T47D (cell line): Measurements from ENCODE around the gene FCHO1.
A peak's percentile ranks its signal among the peaks of the same experiment; 100 is the strongest.
"Not testable (repeated sequence)": the region's sequence is repeated elsewhere in the genome, so short reads cannot be mapped to it uniquely, and the experiment has no call there.

ENCODE experiments used
- DNase-seq, 2 experiments: peaks; one replicate each; pipeline versions ENCODE4 v3.0.0 to v3.0.0-alpha.2; 2011 to 2012; ENCODE audit warnings: low read depth in 1 of 2, low spot score in 1 of 2
- JUND ChIP-seq: IDR thresholded peaks from 2 replicates; pipeline ENCODE4 v1.6.1; 2012; ENCODE audit warnings: low read depth
- in situ Hi-C: cut with HindIII; loops from 2 replicates; pipeline ENCODE4 v1.10.0; 2016; ENCODE audit warnings: low sequenced_read_pairs, low pct_unique_long_range_greater_than_20kb

FCHO1 gene

DNA sequence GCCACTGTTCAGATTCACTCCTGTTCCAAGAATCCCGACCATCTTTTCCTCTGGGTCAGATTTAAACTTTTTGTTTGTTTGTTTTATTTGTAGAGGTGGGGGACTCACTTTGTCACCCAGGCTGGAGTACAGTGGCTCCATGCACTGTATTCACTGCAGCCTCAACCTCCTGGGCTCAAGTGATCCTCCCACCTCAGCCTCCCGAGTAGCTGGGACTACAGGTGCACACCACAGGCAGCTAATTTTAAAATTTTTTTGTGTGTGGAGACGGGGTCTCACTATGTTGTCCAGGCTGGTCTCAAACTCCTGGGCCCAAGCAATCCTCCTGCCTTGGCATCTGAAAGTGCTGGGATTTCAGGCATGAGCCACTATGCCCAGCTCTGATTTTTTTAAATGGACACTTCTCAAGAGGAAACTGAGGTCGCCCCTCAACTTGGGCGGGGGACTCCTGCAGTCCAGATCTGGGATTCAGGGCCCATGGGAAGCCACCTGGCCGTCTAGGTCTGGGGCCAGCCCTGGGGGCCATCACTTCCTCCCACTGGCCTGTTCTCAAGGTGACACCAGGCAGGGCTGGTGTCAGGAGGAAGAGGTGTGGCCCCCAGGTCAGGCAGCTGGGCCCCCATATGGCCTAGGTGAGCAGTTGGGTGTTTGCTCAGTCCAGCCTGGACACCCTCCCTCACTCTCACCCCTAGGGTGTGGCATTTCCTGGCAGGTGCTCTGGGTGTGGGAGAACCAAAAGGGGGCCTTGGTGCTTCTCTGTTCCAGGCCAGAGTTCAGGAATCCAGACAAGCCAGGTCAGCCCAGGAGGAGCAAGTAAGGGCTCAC lies 44.9 kb downstream of the FCHO1 start:
- in situ Hi-C loops = no loop called here
- no peak for DNase-seq
- no peak for TF ChIP-seq JUND

- in situ Hi-C loops = no loop called here
- TF ChIP-seq JUND = no peak
- DNase-seq = no peak
Measured at GRCh38 chr19:17796838-17797423, 45.7 kb downstream of the FCHO1 start.

GRCh38 chr19:17797424-17798201 lies 46.3 kb downstream of the FCHO1 start:
- no peak for TF ChIP-seq JUND
- in situ Hi-C loops = no loop called here
- DNase-seq = peak in 1 of 2 experiments; percentile 26

GRCh38 chr19:17798599-17798998 lies 47.3 kb downstream of the FCHO1 start:
- in situ Hi-C loops, DNase-seq: not testable (repeated sequence)

- DNase-seq = no peak
- in situ Hi-C loops = no loop called here
- TF ChIP-seq JUND = no peak
Measured at GRCh38 chr19:17802137-17802858, 51.0 kb downstream of the FCHO1 start.

DNA sequence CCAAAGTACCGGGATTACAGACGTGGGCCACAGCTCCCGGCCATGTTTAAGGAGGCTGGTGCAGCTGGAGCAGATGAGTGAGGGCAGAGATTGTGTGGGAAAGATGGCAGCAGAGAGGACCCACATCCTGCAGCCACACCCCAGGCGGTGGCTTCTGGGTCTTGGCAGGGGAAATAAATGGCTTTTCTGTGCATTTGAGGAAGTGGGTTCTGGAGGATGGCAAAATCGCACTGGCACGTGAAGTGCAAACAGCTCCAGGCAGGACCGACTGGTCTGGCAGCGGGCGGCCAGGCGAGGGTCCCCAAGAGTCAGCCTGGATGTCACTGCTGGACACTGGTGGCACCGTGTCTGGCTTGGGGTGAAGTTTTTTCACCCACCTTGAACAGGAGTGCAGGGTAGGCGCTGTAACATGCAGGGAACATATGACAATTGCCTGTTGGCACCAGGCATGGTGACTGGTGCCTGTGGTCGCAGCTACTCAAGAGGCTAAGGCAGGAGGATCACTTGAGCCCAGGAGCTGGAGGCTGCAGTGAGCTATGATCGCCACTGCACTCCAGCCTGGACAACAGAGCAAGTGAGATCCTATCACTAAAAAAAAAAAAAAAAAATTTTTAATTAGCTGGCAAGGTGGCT lies 52.1 kb downstream of the FCHO1 start:
- no peak for DNase-seq
- no peak for TF ChIP-seq JUND
- in situ Hi-C loops = no loop called here

DNA sequence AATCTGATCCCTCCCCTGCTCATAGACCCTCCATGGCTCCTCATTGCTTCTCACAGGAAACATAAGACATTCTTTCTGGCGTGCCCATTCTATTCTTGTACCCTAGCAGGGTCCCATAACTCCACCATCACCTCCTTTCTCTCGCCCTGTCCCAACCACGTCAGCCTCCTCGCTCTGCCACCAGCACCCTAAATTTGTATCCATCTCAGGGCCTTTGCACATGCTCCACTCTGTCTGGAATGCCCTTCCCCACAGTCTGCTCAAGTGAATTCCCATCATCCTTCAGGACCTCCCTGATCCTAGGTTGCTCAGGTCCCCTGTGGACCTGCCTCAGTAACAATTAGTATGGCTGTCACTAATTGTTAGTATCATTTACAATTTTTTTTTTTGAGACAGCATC lies 54.1 kb downstream of the FCHO1 start:
- DNase-seq = no peak
- TF ChIP-seq JUND = no peak
- in situ Hi-C loops = no loop called here

DNA sequence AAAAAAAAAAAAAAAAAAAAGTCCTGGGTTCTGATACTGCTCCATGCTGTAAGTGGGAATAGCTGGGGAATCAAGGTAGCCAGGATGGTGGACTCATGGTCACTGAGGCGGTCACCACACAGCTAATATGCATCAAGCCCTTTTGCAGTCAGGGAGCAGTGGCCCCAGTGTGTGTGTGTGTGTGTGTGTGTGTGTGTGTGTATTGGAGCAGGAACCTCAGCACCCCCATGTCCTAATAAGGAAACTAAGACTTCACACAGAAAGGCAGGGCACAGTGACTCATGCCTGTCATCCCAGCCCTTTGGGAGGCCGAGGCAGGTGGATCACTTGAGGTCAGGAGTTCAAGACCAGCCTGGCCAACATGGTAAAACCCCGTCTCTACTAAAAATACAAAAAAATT lies 55.7 kb downstream of the FCHO1 start:
- in situ Hi-C loops = no loop called here

DNA sequence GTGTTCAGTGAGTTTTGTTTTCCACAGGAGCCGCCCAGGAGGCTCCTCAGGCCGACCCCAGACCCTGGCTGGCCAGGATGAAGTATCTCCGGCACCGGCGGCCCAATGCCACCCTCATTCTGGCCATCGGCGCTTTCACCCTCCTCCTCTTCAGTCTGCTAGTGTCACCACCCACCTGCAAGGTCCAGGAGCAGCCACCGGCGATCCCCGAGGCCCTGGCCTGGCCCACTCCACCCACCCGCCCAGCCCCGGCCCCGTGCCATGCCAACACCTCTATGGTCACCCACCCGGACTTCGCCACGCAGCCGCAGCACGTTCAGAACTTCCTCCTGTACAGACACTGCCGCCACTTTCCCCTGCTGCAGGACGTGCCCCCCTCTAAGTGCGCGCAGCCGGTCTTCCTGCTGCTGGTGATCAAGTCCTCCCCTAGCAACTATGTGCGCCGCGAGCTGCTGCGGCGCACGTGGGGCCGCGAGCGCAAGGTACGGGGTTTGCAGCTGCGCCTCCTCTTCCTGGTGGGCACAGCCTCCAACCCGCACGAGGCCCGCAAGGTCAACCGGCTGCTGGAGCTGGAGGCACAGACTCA lies 56.5 kb downstream of the FCHO1 start:
- no peak for DNase-seq
- no peak for TF ChIP-seq JUND
- in situ Hi-C loops = no loop called here

More for the DNA sequence above, 55.7 kb downstream of the FCHO1 start:
- no peak for DNase-seq
- no peak for TF ChIP-seq JUND

DNA sequence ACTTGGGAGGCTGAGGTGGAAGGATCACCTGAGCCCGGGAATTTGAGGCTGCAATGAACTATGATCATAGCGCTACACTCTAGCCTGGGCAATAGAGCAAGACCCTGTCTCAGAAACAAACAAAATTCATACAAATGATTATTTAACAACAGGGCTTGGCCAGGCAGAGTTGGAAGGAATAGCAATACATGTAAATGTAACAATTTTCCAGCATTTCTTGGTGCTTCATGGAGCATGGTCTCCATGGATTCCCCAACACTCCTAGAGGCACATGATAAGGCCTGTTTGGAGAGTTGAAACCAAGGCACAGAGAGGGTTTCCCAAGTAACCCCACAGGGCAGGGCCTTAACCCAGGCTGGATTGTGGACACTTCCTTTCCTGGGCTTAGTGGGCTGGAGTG lies 59.8 kb downstream of the FCHO1 start:
- TF ChIP-seq JUND = no peak
- no peak for DNase-seq

DNA sequence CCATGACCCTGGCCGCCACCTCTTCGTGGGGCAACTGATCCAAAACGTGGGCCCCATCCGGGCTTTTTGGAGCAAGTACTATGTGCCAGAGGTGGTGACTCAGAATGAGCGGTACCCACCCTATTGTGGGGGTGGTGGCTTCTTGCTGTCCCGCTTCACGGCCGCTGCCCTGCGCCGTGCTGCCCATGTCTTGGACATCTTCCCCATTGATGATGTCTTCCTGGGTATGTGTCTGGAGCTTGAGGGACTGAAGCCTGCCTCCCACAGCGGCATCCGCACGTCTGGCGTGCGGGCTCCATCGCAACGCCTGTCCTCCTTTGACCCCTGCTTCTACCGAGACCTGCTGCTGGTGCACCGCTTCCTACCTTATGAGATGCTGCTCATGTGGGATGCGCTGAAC lies 60.4 kb downstream of the FCHO1 start:
- in situ Hi-C loops = no loop called here
- TF ChIP-seq JUND = no peak

More for the DNA sequence above, 59.8 kb downstream of the FCHO1 start:
- in situ Hi-C loops = no loop called here

GRCh38 chr19:17812099-17812498 lies 60.8 kb downstream of the FCHO1 start:
- DNase-seq = no peak
- no peak for TF ChIP-seq JUND
- in situ Hi-C loops = no loop called here

More for the DNA sequence above, 60.4 kb downstream of the FCHO1 start:
- DNase-seq = no peak
